ENCODE data around the gene SSTR4. TPM values are rescaled to one million over a fixed set of nuclear protein-coding genes. Genes with fewer than 3 reads are reported as not detected.
"Not testable (repeated sequence)": the region's sequence is repeated elsewhere in the genome, so short reads cannot be mapped to it uniquely, and the experiment has no call there.

The SSTR4 gene, protein sequence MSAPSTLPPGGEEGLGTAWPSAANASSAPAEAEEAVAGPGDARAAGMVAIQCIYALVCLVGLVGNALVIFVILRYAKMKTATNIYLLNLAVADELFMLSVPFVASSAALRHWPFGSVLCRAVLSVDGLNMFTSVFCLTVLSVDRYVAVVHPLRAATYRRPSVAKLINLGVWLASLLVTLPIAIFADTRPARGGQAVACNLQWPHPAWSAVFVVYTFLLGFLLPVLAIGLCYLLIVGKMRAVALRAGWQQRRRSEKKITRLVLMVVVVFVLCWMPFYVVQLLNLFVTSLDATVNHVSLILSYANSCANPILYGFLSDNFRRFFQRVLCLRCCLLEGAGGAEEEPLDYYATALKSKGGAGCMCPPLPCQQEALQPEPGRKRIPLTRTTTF
- not detected for polyA plus RNA-seq

- Mint-ChIP-seq H3K4me1 (no peaks in the 10 kb centered on the region), H3K36me3 (no peaks in the 10 kb centered on the region), H3K9me3 (no peaks in the 10 kb centered on the region), H3K27me3 (ENCODE audit: low read depth in 3 of 3) (peaks cover 0 to 10% (median 1%) of the 10 kb centered on the region in 3 donors), H3K4me3 (no peak within 1 kb of the TSS), H3K27ac (no peak within 1 kb of the TSS)
- no peak for DNase-seq
Measured at GRCh38 chr20:23034721-23035671, at the start of gene SSTR4. TSS of gene SSTR4 (plus strand) at chr20:23035312. CDS start at chr20:23035484, 172 bp downstream.

- Mint-ChIP-seq H3K9me3 (peaks cover 0 to 2% (median 0%) of the 10 kb centered on the region in 6 donors), H3K4me1 (no peaks in the 10 kb centered on the region), H3K4me3 (no peak overlapping the region), H3K27me3 (ENCODE audit: low read depth in 3 of 3) (peaks cover 0 to 2% (median 0%) of the 10 kb centered on the region in 3 donors), H3K27ac (no peak overlapping the region), H3K36me3 (no peaks in the 10 kb centered on the region)
- no peak for DNase-seq
Measured at GRCh38 chr20:22986601-22987000, 48.5 kb upstream of the SSTR4 start.

GRCh38 chr20:22991424-22991823 lies 43.7 kb upstream of the SSTR4 start:
- H3K27ac Mint-ChIP-seq; H3K4me1 Mint-ChIP-seq; H3K4me3 Mint-ChIP-seq; H3K9me3 Mint-ChIP-seq; DNase-seq; H3K27me3 Mint-ChIP-seq (ENCODE audit: low read depth in 3 of 3); H3K36me3 Mint-ChIP-seq: not testable (repeated sequence)

DNA sequence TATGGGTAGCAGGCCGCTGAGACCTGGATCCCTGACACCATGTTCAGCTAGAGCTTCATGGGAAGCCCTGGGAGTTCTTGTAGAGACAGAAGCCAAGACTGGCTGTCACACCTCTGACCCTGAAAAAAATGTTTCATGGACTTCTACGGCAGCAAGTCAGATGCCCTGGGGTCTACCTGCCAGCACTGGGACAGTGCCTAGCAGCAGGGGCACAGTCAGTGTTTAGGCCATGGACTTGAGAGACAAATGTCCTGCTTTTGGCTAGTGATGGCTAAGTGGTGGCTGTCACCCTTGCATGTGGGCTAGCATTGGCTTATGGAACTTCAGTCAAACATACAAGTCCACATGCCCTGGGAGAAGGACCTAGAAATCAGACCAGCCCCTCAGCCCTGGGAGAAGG lies 41.3 kb upstream of the SSTR4 start:
- H3K4me1 Mint-ChIP-seq, result no peaks in the 10 kb centered on the region
- no peaks in the 10 kb centered on the region for H3K36me3 Mint-ChIP-seq
- H3K27me3 Mint-ChIP-seq (ENCODE audit: low read depth in 3 of 3), result peaks cover 0 to 4% (median 1%) of the 10 kb centered on the region in 3 donors
- no peak overlapping the region for H3K27ac Mint-ChIP-seq
- H3K9me3 Mint-ChIP-seq, result peaks cover 0 to 2% (median 0%) of the 10 kb centered on the region in 6 donors
- DNase-seq, result no peak
- H3K4me3 Mint-ChIP-seq, result no peak overlapping the region

GRCh38 chr20:22995923-22996322 lies 39.2 kb upstream of the SSTR4 start:
- Mint-ChIP-seq H3K36me3 (no peaks in the 10 kb centered on the region), H3K4me3 (no peak overlapping the region), H3K27ac (no peak overlapping the region)

DNA sequence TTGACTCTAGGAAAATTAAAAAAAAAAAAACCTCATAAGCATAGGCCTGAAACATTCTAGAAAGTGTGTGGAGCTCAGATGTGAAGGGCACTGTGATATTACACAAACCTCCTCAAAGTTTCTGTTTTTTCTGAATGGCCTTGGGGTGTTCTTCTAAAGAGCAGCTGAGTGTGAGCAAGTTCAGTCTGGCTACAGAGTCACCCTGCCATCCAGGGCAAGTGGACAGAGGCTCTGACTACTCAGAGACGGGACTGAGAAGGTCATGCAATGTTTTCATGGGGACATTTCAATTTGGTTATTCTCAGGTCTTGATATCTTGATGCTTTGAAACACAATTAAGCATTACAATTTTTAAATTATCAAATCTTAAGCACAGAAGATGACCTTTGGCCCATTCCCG lies 36.6 kb upstream of the SSTR4 start:
- no peak overlapping the region for H3K27ac Mint-ChIP-seq
- no peak for DNase-seq
- no peak overlapping the region for H3K4me3 Mint-ChIP-seq
- H3K9me3 Mint-ChIP-seq, result no peaks in the 10 kb centered on the region
- peaks cover 0 to 2% (median 2%) of the 10 kb centered on the region in 3 donors for H3K27me3 Mint-ChIP-seq (ENCODE audit: low read depth in 3 of 3)
- H3K36me3 Mint-ChIP-seq, result no peaks in the 10 kb centered on the region
- no peaks in the 10 kb centered on the region for H3K4me1 Mint-ChIP-seq

More at GRCh38 chr20:22995923-22996322, 39.2 kb upstream of the SSTR4 start:
- no peak for DNase-seq
- no peaks in the 10 kb centered on the region for H3K9me3 Mint-ChIP-seq
- peaks cover 0 to 4% (median 1%) of the 10 kb centered on the region in 3 donors for H3K27me3 Mint-ChIP-seq (ENCODE audit: low read depth in 3 of 3)
- no peaks in the 10 kb centered on the region for H3K4me1 Mint-ChIP-seq

GRCh38 chr20:22999756-23000155 lies 35.4 kb upstream of the SSTR4 start:
- Mint-ChIP-seq H3K4me1 (no peaks in the 10 kb centered on the region), H3K4me3 (no peak overlapping the region), H3K9me3 (no peaks in the 10 kb centered on the region), H3K27ac (no peak overlapping the region), H3K36me3 (no peaks in the 10 kb centered on the region), H3K27me3 (ENCODE audit: low read depth in 3 of 3) (peaks cover 0 to 4% (median 2%) of the 10 kb centered on the region in 3 donors)
- no peak for DNase-seq

GRCh38 chr20:23000232-23000947 lies 34.7 kb upstream of the SSTR4 start:
- H3K9me3 Mint-ChIP-seq, result no peaks in the 10 kb centered on the region
- H3K27me3 Mint-ChIP-seq (ENCODE audit: low read depth in 3 of 3), result peaks cover 0 to 4% (median 2%) of the 10 kb centered on the region in 3 donors
- no peaks in the 10 kb centered on the region for H3K4me1 Mint-ChIP-seq
- no peak overlapping the region for H3K27ac Mint-ChIP-seq
- H3K4me3 Mint-ChIP-seq, result no peak overlapping the region
- no peak for DNase-seq
- no peaks in the 10 kb centered on the region for H3K36me3 Mint-ChIP-seq

GRCh38 chr20:23002276-23002675 lies 32.8 kb upstream of the SSTR4 start:
- Mint-ChIP-seq H3K27me3 (ENCODE audit: low read depth in 3 of 3) (peaks cover 0 to 4% (median 2%) of the 10 kb centered on the region in 3 donors), H3K4me3 (no peak overlapping the region), H3K9me3 (no peaks in the 10 kb centered on the region), H3K27ac (no peak overlapping the region), H3K36me3 (no peaks in the 10 kb centered on the region), H3K4me1 (no peaks in the 10 kb centered on the region)
- no peak for DNase-seq

DNA sequence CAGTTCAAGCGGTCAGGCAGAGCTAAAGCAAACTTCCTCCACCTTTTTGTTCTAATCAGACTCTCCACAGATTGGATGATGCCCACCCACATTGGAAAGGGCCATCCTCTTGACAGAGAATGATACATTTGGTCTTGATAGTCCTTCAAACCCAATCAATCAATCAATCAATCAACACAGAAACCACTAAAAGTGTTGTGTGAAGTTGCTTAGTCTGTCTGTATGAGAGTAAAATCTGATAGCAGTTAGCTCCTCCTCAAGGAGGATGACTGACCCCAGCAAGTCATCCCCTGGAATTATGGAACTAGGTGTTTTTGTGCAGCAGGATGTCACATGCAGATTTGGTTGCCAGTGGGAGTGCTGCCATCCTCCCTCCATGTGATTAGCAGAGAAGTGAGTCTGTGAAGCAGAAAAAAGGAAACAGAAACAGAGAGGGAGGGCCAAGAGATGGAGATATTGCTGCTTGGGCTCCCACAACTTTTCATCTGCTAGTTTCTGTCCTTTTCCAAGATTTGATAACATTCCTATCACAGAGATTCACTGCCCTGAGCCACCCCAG lies 32.0 kb upstream of the SSTR4 start:
- Mint-ChIP-seq H3K4me1 (no peaks in the 10 kb centered on the region), H3K4me3 (no peak overlapping the region), H3K9me3 (no peaks in the 10 kb centered on the region), H3K27ac (no peak overlapping the region), H3K27me3 (ENCODE audit: low read depth in 3 of 3) (peaks cover 0 to 3% (median 2%) of the 10 kb centered on the region in 3 donors), H3K36me3 (no peaks in the 10 kb centered on the region)
- no peak for DNase-seq

DNA sequence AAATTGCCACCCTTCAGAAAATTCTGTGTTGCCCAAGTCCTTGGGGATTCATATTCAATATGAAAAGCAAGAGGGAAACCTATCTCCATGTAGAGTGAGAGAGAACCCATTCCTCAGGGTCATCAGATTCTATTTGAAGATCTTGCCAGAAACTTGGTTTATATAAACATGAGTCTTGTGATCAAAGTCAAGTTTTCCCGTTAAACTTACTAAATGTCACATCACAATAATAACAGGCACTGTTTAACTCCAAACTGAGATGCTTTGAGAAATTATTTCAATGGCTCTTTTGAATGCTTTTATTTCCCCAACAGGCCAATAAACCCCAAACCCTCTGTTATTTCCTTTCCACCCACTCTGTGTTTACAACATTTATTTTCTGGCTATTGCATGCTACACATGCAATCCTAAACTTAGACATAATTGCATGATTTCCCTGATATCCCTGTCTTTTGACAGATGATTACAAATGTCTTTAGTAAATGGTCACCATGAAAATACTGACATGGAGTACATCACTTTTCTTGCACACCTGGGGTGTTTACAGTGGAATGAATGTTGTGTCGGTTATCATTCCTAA lies 31.1 kb upstream of the SSTR4 start:
- peaks cover 0 to 3% (median 2%) of the 10 kb centered on the region in 3 donors for H3K27me3 Mint-ChIP-seq (ENCODE audit: low read depth in 3 of 3)
- no peaks in the 10 kb centered on the region for H3K4me1 Mint-ChIP-seq
- no peaks in the 10 kb centered on the region for H3K9me3 Mint-ChIP-seq
- no peak for DNase-seq
- H3K4me3 Mint-ChIP-seq, result no peak overlapping the region
- H3K36me3 Mint-ChIP-seq, result no peaks in the 10 kb centered on the region
- no peak overlapping the region for H3K27ac Mint-ChIP-seq

DNA sequence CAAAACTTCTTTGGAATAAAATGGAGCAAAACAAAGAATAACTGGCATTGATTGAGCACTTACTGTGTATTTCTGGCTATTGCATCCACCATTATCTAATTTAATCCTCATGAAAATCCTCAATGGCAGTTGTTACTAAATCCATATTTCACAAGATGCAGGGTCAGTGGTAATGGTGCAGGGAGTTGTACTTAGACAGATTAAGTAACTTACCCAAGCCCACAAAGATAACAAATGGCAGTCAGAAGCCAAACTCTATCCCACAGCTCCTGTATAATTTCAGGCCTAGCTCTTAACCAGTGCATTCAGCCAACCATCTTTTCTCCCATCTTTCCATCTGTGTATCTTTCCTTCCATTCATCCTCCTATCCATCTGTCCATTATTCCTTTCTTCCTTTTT lies 29.3 kb upstream of the SSTR4 start:
- Mint-ChIP-seq H3K27me3 (ENCODE audit: low read depth in 3 of 3) (peaks cover 0 to 3% (median 2%) of the 10 kb centered on the region in 3 donors), H3K36me3 (no peaks in the 10 kb centered on the region), H3K4me1 (no peaks in the 10 kb centered on the region), H3K27ac (no peak overlapping the region), H3K9me3 (no peaks in the 10 kb centered on the region), H3K4me3 (no peak overlapping the region)
- no peak for DNase-seq

- no peaks in the 10 kb centered on the region for H3K9me3 Mint-ChIP-seq
- no peak overlapping the region for H3K4me3 Mint-ChIP-seq
- H3K36me3 Mint-ChIP-seq, result no peaks in the 10 kb centered on the region
- H3K27ac Mint-ChIP-seq, result no peak overlapping the region
- DNase-seq, result no peak
- H3K4me1 Mint-ChIP-seq, result no peaks in the 10 kb centered on the region
- H3K27me3 Mint-ChIP-seq (ENCODE audit: low read depth in 3 of 3), result peaks cover 0 to 3% (median 2%) of the 10 kb centered on the region in 3 donors
Measured at GRCh38 chr20:23007462-23007861, 27.6 kb upstream of the SSTR4 start.
